HG02678 (cell line): ENCODE data around the gene DUSP19.

Source experiments
- ATAC-seq: cut with Tn5 transposase; IDR thresholded peaks from one replicate; pipeline ENCODE4 v1.9.1; 2021; ENCODE audit warnings: mild to moderate bottlenecking, moderate library complexity; ENCODE audit not compliant: unreplicated experiment

DUSP19 gene

GRCh38 chr2:183063083-183063482, 15.5 kb upstream of the DUSP19 start:
- no peak for ATAC-seq

DNA sequence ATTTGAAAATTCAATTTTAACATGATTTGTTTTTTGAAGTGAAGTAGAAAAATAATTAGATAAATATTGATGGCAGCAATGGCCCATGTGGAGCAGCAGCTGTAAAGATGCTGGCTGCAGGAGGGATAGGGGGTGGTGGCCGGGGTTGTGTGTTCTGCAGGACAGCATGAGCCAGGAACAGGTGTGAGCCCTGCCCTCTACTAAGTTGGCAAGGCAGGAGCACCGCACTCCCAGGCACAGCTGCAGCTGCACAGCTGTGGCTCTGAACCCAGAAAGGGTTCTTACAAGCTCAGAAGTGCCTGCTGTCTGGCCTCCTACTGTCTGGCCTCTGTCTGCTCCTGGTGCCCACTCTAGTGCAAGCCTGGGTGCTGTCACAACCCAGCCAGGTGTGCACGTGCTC, 10.0 kb upstream of the DUSP19 start:
- ATAC-seq: no peak

DNA sequence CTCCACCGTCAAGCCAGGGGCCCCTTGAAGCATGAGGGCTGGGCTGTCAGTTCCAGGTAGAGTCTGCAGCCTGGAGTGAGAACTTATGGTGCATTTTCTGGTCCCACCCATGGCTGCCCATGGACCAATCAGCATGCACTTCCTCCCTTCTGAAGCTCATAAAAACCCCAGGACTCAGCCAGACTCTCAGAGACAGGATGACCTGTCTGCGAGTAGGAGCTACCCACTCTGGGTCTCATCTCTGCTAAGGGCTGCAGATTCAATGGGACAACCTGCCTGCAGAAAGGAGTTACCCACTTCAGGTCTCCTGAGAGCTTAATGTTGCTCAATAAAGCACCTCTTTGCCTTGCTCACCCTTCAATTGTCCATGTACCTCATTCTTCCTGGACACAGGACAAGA, 9.4 kb upstream of the DUSP19 start:
- ATAC-seq: no peak

- no peak for ATAC-seq
Measured at GRCh38 chr2:183070942-183071844, 7.4 kb upstream of the DUSP19 start.

GRCh38 chr2:183072177-183072576, 6.4 kb upstream of the DUSP19 start:
- no peak for ATAC-seq

DNA sequence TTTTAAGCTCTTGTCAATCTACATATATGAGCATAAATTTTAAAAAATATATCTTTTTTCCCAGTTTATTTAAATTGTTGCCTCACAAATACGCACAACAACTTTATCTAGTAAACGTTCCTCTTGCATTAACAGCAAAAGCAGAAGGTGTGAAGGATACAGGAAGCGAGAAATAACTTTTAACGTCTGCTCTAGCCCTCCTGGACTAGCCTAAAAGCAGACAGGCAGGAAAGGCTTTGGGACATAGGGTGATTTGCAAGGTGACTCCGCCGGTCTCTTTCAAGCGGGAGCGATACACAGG, 434 bp upstream of the DUSP19 start:
- ATAC-seq: no peak

- ATAC-seq: peak; percentile 22
Measured at GRCh38 chr2:183079139-183079775, 710 bp downstream of the DUSP19 start.

- ATAC-seq: no peak
Measured at GRCh38 chr2:183081911-183082310, 3.4 kb downstream of the DUSP19 start.

DNA sequence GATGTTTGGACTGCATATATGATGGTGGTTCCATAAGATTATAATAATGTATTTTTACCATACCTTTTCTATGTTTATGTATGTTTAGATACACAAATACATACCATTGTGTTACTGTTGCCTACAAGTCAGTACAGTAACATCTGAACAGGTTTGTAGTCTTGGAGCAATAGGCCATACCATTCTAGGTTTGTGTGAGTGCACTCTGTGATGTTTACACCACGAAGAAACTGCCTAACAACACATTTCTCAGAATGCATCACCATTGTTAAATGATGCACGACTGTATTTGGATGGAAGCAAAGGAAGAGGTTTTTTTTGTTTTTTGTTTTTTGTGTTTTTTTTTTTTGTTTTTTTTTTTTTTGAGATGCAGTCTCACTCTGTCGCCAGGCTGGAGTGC, 9.5 kb downstream of the DUSP19 start:
- no peak for ATAC-seq

DNA sequence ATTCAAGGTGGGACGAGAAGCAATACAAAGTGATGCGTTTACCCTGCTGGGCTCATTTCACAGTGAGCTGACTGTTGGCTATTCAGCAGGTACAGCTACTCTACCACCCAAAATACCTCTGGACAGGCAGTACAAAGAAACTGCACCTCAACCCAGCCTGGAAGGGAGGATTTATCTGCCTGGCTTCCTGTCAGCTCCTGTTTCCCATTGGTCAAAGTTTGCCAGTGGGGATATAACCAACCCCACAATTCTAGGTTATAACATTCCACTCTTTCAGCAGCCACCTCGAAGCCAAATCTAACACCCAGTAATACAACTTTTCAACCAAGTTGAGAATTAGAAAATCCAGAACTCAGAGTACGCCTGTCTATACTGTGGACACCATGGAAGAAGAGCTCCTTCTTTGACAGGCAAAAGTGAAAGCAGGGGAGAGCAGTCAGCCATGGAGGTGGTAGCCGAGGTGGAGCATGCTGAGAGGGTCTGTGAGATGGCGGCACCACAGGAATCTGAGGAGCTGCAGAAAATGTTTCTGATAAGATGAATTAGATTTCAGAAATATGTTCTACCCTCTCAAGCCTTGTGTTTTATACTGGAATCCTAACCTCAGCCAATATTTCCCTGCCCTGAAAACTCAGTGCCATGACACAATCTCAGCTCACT, 10.8 kb downstream of the DUSP19 start:
- ATAC-seq: no peak

GRCh38 chr2:183091318-183091953, 12.9 kb downstream of the DUSP19 start:
- no peak for ATAC-seq

DNA sequence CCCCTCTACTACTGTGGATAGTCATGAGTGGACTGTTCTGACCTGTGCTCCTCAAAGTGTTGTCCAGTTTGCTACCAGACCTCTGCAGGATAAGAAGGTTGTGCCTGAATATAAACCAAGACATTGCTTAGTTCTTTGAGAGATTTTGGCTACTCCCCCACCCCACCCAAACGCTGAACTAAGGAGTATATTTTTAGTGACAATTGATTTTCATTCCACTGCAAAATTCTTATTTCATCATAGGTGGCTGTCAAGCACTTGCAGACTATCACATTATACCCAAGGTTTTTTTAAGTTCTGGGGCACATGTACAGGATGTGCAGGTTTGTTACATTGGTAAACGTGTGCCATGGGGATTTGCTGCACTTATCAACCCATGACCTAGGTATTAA, 13.4 kb downstream of the DUSP19 start:
- no peak for ATAC-seq

- peak; percentile 77 for ATAC-seq
Measured at GRCh38 chr2:183093857-183094657, 15.5 kb downstream of the DUSP19 start.

GRCh38 chr2:183105402-183106134, 27.0 kb downstream of the DUSP19 start:
- ATAC-seq: no peak

DNA sequence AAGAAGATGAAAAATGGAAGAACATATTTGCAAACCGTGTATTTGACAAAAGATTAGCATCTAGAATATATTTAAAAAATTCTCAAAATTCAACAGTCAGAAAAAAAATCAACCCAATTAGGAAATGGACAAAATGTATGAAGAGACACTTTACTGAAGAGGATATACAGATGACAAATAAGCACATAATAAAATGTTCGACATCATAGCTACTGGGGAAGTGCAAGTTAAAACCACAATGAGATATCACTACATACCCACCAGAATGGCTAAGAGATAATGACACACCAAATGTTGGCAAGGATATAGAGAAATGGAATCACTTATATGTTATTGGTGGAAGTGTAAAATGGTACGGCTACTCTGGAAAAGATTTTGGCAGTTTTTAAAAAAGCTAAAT, 34.0 kb downstream of the DUSP19 start:
- ATAC-seq: no peak

DNA sequence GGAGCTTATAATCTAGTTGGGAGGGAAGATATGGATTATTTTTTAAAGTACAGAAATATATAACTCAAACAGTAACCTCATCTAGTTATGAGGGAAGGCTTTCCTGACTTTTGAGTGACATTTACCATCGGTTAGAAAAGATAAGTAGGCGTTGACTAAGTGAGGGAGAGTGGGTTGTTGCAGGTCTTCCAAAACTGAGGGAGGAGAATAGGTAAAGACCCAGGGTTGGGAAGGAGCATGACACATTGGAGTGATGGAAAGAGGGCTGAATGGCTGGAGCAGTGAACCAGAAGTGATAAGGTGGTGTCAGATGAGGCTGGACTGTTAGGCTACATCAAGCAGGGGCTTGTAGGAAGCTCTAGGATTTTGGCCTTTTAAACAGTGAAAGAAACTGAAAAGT, 35.1 kb downstream of the DUSP19 start:
- ATAC-seq: no peak

GRCh38 chr2:183117226-183117625, 38.7 kb downstream of the DUSP19 start:
- ATAC-seq: no peak

GRCh38 chr2:183123117-183123958, 44.8 kb downstream of the DUSP19 start:
- no peak for ATAC-seq

DNA sequence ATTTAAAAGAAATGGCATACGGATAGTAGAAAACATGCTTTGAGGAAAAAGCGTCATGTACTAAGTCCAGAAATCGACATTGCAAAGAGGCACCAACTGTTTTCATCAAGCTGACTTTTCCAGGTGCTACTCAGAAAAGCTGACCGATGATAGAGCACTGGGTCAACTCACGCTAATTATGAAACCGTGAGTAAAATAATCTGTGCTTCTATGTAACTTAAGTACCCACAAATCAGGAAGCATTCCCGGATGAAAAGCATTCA, 45.3 kb downstream of the DUSP19 start:
- ATAC-seq: peak; percentile 43
